C4-2B (cell line): ENCODE results near the gene ARHGAP12.
"Not testable (repeated sequence)": the region's sequence is repeated elsewhere in the genome, so short reads cannot be mapped to it uniquely, and the experiment has no call there.

Experiments
- H3K27ac ChIP-seq: fragments of 450-650 bp; 2 replicates; pipeline ENCODE4 v1.5.1; 2017
- ZFX ChIP-seq: fragments of 450-650 bp; IDR thresholded peaks from 2 replicates; pipeline ENCODE4 v1.6.1; 2017
- TF ChIP-seq, protein P1 (sequence below): fragments of 450-650 bp; conservative IDR thresholded peaks from 2 replicates; pipeline ENCODE4 v1.5.1; 2017; ENCODE audit warnings: mild to moderate bottlenecking

ARHGAP12 gene

GRCh38 chr10:31773749-31774298 lies 154.8 kb downstream of the ARHGAP12 start:
- no peak overlapping the region for H3K27ac ChIP-seq
- TF ChIP-seq, protein P1, sequence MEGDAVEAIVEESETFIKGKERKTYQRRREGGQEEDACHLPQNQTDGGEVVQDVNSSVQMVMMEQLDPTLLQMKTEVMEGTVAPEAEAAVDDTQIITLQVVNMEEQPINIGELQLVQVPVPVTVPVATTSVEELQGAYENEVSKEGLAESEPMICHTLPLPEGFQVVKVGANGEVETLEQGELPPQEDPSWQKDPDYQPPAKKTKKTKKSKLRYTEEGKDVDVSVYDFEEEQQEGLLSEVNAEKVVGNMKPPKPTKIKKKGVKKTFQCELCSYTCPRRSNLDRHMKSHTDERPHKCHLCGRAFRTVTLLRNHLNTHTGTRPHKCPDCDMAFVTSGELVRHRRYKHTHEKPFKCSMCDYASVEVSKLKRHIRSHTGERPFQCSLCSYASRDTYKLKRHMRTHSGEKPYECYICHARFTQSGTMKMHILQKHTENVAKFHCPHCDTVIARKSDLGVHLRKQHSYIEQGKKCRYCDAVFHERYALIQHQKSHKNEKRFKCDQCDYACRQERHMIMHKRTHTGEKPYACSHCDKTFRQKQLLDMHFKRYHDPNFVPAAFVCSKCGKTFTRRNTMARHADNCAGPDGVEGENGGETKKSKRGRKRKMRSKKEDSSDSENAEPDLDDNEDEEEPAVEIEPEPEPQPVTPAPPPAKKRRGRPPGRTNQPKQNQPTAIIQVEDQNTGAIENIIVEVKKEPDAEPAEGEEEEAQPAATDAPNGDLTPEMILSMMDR, result no peak
- TF ChIP-seq ZFX, result no peak

- TF ChIP-seq ZFX, result no peak
- TF ChIP-seq, protein P1, result no peak
- H3K27ac ChIP-seq, result no peak overlapping the region
Observed at GRCh38 chr10:31771331-31771831, 157.2 kb downstream of the ARHGAP12 start.

GRCh38 chr10:31770307-31770902 lies 158.2 kb downstream of the ARHGAP12 start:
- no peak for TF ChIP-seq ZFX
- TF ChIP-seq, protein P1, result peak; percentile 95
- no peak overlapping the region for H3K27ac ChIP-seq

GRCh38 chr10:31769564-31769963 lies 159.1 kb downstream of the ARHGAP12 start:
- TF ChIP-seq, protein P1, result no peak
- TF ChIP-seq ZFX, result no peak
- no peak overlapping the region for H3K27ac ChIP-seq

DNA sequence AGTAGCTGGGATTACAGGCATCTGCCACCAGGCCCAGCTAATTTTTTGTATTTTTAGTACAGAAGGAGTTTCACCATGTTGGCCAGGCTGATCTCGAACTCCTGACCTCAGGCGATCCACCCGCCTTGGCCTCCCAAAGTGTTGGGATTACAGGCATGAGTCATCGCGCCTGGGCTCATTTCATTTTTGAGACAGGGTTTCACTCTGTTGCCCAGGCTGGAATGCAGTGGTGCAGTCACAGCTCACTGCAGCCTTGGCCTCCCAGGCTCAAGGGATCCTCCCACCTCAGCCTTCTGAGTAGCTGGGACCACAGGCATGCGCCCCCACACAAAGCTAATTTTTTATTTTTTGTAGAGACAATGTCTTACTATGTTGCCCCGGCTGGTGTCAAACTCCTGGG lies 159.7 kb downstream of the ARHGAP12 start:
- not testable (repeated sequence) for H3K27ac ChIP-seq

- no peak overlapping the region for H3K27ac ChIP-seq
- no peak for TF ChIP-seq ZFX
- TF ChIP-seq, protein P1, result no peak
Observed at GRCh38 chr10:31768467-31768866, 160.2 kb downstream of the ARHGAP12 start.

DNA sequence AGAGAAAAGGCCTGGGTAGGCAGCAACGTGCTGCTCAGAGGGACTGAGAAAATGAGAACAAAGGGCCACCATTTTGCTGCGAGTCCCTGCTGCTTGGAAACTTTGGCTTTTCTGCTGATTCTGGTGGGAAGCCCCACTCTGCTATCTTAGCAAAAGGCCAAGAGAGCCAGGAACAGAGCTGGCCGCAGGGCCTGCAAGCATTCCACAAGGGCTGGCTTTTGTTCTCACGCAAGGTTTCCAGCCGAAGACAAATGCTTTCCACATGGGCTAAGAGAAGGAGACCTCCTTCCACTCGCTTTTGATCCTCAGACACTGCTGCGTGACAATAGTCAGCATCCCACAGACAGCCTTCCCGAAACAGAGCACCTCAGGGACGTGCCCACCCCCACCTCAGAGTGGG lies 163.1 kb downstream of the ARHGAP12 start:
- TF ChIP-seq, protein P1, result no peak
- no peak for TF ChIP-seq ZFX
- no peak overlapping the region for H3K27ac ChIP-seq

DNA sequence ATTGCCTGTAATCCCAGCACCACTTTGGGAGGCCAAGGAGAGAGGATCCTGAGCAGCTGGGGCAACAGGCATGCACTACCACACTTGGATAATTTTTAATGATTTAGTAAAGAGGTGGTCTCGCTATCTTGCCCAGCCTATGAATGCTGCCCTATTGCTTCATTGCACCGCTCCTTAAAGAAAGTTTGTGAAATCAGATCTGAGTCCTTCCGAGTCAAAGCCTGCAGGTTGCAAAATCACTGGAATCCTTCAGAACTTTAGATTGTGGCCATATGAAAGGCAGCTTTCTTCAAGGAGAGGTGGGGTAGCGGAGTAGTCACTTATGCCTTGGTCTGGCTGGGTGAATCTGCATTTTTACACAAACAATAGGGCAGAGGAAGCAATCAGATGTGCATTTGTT lies 166.3 kb downstream of the ARHGAP12 start:
- TF ChIP-seq, protein P1, result no peak
- no peak for TF ChIP-seq ZFX
- H3K27ac ChIP-seq, result no peak overlapping the region
